Mucosa of rectum (tissue), 2 donors: Measurements from ENCODE around the gene ELMOD3.
"Not testable (repeated sequence)": the region's sequence is repeated elsewhere in the genome, so short reads cannot be mapped to it uniquely, and the experiment has no call there.

Source experiments
- H3K27ac ChIP-seq, 2 donors: one replicate each; pipeline ENCODE4 v1.7.0; 2013; ENCODE audit warnings: inconsistent platforms in 2 of 2, low read depth in 2 of 2, low read length in 2 of 2
- H3K27me3 ChIP-seq, 2 donors: one replicate each; pipeline ENCODE4 v1.7.0; 2013; ENCODE audit warnings: low read length in 2 of 2; ENCODE audit not compliant: control insufficient read depth in 2 of 2, insufficient read depth in 2 of 2
- H3K36me3 ChIP-seq, 2 donors: one replicate each; pipeline ENCODE4 v1.7.0; 2013; ENCODE audit warnings: low read length in 2 of 2; ENCODE audit not compliant: control insufficient read depth in 2 of 2, insufficient read depth in 2 of 2
- H3K4me1 ChIP-seq, 2 donors: one replicate each; pipeline ENCODE4 v1.7.0; 2013; ENCODE audit warnings: low read length in 2 of 2, mild to moderate bottlenecking in 1 of 2; ENCODE audit not compliant: control insufficient read depth in 2 of 2, insufficient read depth in 2 of 2
- H3K4me3 ChIP-seq, 2 donors: one replicate each; pipeline ENCODE4 v1.7.0; 2013; ENCODE audit warnings: low read length in 2 of 2
- H3K9ac ChIP-seq, 2 donors: one replicate each; pipeline ENCODE4 v1.7.0; 2013; ENCODE audit warnings: low read length in 2 of 2, low read depth in 1 of 2, mild to moderate bottlenecking in 1 of 2
- H3K9me3 ChIP-seq, 2 donors: one replicate each; pipeline ENCODE4 v1.7.0; 2013; ENCODE audit warnings: low read length in 2 of 2; ENCODE audit not compliant: control insufficient read depth in 2 of 2
- donor health status: healthy.
- donor health status: Normal muscosa, but diverticular disease.

ELMOD3 gene

DNA sequence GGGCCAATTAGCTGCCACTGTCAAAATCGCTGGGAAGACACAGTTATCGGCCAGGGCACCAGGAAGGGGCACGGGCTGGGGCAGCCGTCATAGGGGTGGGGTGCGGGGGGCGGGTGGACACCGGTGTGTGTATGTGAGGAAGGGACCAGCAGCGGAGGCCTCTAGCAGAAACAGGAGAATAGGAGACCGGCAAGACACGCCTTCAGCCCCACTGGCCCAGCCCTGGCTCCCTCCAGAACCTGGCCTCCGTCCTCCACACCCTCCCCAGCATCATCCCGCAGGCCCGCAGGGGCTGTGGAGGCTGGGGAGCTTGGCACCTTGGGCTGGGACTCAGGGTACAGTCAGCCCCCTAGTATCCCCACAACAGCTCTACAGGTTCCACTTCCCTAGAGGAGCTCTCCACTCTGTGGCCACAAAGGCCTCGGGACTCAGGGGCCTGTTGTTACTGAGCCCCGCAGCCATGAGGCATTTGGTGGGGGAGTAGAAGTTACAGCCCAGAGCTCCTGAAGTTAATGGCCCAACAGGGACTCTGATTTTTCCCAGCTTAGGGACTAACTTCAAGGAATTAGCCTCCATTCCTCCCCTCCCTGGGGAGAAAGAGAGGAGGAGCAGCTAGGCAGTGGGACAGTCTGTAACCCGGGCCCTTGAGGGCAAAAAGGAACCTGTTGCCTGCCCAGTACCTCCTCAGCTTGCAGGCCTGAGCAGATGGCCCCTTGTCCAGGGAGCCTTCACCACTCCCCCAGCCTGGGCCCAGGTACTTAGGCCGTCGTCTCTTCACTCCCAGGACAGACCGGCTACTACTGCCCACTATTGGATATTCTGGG, 83.8 kb downstream of the ELMOD3 start:
- H3K9me3 ChIP-seq, result no peaks in the 10 kb centered on the region
- H3K27me3 ChIP-seq, result no peaks in the 10 kb centered on the region
- H3K4me3 ChIP-seq, result peak overlapping the region; percentile 49 to 77
- H3K36me3 ChIP-seq, result no peaks in the 10 kb centered on the region
- peaks cover 16 to 20% of the 10 kb centered on the region in 2 donors for H3K4me1 ChIP-seq
- H3K9ac ChIP-seq, result peak overlapping the region; percentile 59 to 68
- peak overlapping the region; percentile 86 for H3K27ac ChIP-seq

GRCh38 chr2:85439025-85439472, 84.5 kb downstream of the ELMOD3 start:
- H3K9me3 ChIP-seq, result no peaks in the 10 kb centered on the region
- H3K9ac ChIP-seq, result peak overlapping the region in 1 of 2 donors; percentile 68
- H3K27me3 ChIP-seq, result no peaks in the 10 kb centered on the region
- H3K36me3 ChIP-seq, result no peaks in the 10 kb centered on the region
- H3K4me3 ChIP-seq, result no peak overlapping the region
- H3K27ac ChIP-seq, result peak overlapping the region; percentile 86
- H3K4me1 ChIP-seq, result peaks cover 10 to 13% of the 10 kb centered on the region in 2 donors

DNA sequence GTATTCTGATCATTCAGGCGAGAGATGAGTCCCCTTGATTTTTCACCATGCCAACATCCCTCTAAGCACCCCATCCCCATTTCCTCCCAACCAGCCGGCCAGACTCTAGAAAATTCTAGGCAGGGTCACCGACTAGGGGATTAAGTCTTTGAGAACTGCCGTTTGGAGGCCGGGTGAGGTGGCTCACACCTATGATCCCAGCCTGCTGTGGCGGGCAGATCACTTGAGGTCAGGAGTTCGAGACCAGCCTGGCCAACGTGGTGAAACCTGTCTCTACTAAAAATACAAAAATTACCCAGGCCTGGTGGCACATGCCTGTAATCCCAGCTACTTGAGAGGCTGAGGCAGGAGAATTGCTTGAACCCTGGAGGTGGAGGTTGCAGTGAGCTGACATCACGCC, 85.0 kb downstream of the ELMOD3 start:
- H3K36me3 ChIP-seq, H3K27ac ChIP-seq, H3K4me3 ChIP-seq, H3K9me3 ChIP-seq, H3K9ac ChIP-seq, H3K27me3 ChIP-seq: not testable (repeated sequence)
- H3K4me1 ChIP-seq, result peaks cover 9 to 10% of the 10 kb centered on the region in 2 donors

GRCh38 chr2:85439986-85440385, 85.4 kb downstream of the ELMOD3 start:
- no peak overlapping the region for H3K4me3 ChIP-seq
- no peak overlapping the region for H3K9ac ChIP-seq
- no peak overlapping the region for H3K27ac ChIP-seq
- H3K9me3 ChIP-seq, result no peaks in the 10 kb centered on the region
- no peaks in the 10 kb centered on the region for H3K27me3 ChIP-seq
- peaks cover 9 to 10% of the 10 kb centered on the region in 2 donors for H3K4me1 ChIP-seq
- H3K36me3 ChIP-seq, result no peaks in the 10 kb centered on the region

DNA sequence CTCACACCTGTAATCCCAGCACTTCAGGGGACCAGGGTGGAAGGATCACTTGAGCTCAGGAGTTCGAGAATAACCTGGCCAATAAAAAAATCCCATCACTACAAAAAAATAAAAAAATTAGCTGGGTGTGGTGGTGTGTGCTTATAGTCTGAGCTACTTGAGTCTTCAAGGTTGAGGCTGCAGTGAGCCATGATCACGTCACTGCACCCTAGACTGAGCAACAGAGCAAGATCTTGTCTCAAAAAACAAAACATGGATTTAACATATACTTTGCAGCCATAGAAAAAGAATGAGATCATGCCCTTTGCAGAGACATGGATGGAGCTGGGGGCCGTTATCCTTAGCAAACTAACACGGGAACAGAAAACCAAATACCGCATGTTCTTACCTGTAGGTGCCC, 86.2 kb downstream of the ELMOD3 start:
- Histone ChIP-seq H3K4me1 (peaks cover 9 to 10% of the 10 kb centered on the region in 2 donors), H3K9me3 (no peaks in the 10 kb centered on the region)

More for the DNA sequence above, 86.2 kb downstream of the ELMOD3 start:
- H3K27me3 ChIP-seq, result no peaks in the 10 kb centered on the region
- H3K27ac ChIP-seq, result no peak overlapping the region
- no peaks in the 10 kb centered on the region for H3K36me3 ChIP-seq
- H3K4me3 ChIP-seq, result no peak overlapping the region
- H3K9ac ChIP-seq, result no peak overlapping the region
